HPDE6-E6E7 (cell line): ENCODE data around the gene OR51M1.

Experiments used
- DNase-seq: peaks from one replicate; pipeline ENCODE4 v3.0.0; 2011; ENCODE audit warnings: missing footprints; ENCODE audit errors: extremely low spot score

OR51M1 gene

DNA sequence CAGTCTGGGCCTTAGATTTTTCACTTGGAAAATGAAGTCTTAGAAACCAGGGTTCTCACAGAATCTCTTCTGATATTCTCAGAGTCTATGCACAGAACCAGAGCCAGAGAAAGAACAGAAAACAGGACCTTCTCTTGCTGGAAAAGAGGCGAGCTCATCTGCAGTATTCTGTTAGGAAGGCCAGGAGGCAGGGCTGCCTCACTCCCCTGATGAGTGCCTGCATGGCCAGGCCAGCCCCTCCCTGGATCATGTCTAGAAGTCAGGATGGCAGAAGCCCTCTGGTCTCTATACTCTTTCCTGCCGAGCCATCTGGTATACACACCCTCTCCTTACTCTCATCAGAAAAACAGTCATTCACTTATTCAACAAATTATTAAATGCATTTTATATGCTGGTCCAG is 723 bp downstream of the OR51M1 start:
- no peak for DNase-seq

- DNase-seq, result no peak
Measured at GRCh38 chr11:5390210-5390609, 6.6 kb downstream of the OR51M1 start.

DNA sequence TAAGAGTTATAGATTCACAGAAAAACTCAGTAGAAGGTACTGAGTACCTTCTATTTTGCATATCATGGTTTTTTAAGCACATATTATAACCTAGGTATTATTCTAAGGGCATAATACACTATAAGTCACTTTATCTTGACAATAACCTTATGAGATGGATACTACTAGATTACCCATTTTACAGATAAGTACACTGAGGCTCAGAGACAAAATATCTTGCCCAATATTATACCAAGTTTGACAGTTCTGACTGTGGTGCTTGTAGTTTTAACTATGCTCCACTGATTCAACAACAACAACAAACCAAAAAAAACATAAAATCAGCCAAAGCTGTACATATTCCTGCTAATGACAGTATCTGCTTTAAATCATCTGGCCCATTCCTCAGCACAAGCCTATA is 10.5 kb downstream of the OR51M1 start:
- DNase-seq, result no peak

DNA sequence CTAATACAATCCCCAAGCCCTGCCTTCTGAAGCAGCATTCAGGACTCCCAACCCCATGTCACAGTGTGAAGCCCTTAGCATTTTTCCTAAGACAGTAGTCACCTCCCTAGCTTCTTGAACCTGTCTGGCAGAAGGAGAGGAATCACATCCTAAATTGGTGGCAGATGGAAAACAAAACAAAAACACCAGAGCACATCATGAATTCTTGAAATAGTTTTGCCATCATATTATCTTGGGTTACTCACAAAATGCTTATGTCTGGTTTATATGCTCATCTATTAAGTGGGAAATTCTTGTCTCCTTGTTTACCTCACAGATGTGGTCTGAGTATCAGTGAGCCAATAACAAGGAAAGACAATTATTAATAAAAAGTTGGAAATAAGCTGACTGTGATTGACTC is 15.3 kb downstream of the OR51M1 start:
- DNase-seq, result no peak

DNA sequence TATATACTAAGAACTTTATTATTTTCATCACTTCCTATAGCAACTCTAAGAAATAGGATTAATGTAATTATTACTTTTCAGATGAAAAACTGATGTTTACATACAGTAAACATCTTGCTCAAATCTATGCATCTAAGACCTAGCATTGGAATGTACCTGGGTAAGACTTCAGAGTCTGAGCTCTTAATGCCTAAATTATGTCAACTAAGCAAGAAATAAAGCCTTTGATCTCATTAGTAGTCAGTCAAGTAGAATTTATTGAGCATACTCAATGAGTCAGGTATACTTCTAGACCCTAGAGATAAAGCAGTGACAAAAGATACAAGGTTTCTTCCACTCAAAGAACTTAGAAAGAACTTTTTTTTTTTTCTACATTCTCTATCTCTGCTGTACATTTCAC is 21.6 kb downstream of the OR51M1 start:
- no peak for DNase-seq

GRCh38 chr11:5420993-5421392 is 37.4 kb downstream of the OR51M1 start:
- DNase-seq, result no peak

DNA sequence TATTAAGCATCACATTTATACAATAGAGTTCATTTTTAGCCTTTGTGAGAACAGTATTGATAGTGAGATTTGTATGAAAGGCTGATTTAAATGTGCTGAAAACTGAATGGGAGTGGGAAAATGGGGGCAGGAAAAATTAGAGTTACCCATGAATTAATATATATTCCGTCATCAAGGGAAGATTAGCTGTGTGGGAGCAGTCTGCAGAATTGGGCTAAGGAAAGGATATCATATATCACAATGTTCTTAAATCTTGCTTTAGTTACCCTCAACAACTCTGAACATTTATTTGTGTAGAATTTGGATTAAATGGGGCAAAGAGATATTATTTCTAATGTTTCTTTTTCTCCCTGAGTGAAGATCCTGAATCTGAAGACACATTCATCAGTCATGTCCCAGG is 38.2 kb downstream of the OR51M1 start, which contains the start of gene OR51Q1:
Gene OR51Q1, plus strand, starts transcription at position 301 of the 400 bp plus-strand sequence. Its CDS starts 90 bp downstream, at position 391.
- no peak for DNase-seq

DNA sequence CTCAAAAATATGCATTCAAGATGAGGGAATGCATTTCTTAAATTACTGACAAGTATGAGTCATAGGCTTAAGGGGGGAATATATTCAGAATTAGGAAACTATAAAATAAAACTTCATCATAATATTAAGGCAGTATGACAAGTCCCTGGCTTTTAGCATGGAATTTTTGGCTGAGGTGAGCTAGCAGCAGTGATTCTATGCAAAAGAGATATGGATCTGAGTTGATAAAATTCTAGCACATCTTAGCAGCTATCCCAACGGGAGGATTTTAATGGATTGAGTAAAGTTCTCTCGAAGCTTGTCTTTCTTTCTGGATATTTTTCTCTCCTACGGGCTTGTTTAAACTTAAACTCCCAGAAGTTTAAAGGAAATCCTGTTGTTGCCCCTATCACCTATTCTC is 39.5 kb downstream of the OR51M1 start:
- no peak for DNase-seq

DNA sequence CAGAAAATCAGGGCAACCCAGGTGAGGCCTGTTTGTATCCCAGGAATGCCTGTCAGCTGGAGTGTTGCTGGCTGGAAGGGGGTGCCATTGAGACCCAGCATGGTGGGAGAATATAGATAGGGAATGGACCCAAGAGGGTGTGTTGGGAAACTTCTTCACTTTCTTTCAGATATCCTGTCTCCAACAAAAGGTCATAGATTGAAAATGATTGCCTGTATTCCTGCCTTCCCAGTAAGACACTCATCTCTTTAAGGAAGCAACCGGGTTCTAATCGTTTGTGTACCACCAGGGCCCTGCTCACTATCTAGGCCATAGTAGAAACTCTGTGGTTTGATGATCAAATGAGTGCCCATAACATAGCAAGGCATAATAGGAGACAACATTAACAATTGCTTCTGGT is 57.8 kb downstream of the OR51M1 start, which contains the start of gene OR51I1:
Gene OR51I1, minus strand, starts transcription at position 101 of the 400 bp plus-strand sequence. Its CDS starts 0 bp downstream, at position 101.
- no peak for DNase-seq
